DMS114 treated with DMSO at 0.1 percent for 48 hours (cell line): Measurements from ENCODE around the gene TYSND1.
"Not testable (repeated sequence)": the region's sequence is repeated elsewhere in the genome, so short reads cannot be mapped to it uniquely, and the experiment has no call there.

Experiments used
- DNase-seq: peaks from one replicate; lab custom pipeline; 2025; ENCODE audit not compliant: unreplicated experiment; lab: John Stamatoyannopoulos, UW

The TYSND1 gene

DNA sequence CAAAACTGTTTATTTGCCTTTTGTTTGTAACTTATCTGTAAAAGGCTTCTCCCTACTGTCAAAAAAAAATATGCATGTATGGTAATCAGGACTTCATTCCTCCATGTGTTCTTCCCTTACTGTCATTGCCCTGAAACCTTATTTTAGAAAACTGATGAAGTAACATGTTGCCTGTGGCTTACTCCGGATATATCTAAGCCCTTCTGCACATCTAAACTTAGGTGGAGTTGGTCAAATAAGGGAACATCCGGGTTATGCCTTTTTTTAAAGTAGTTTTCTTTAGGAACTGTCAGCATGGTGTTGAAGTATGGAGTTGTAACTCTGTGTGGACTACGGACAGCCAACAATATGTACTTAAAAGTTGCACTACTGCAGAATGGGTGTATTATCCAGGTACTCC is 17.7 kb upstream of the TYSND1 start:
- no peak for DNase-seq

DNA sequence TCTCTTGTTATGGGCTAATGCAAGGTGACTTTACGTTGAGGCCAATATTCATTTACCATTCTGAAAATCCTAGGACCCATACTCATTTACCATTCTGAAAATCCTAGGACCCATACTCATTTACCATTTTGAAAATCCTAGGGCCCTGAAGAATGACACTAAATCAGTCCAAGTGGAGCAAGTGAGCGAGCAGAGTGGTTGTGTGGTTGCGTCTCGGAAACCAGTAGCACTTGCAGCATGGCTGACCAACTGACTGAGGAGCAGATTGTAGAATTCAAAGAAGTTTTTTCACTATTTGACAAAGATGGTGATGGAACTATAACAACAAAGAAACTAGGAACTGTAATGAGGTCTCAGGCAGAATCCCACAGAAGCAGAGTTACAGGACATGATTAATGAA is 16.9 kb upstream of the TYSND1 start:
- no peak for DNase-seq

DNA sequence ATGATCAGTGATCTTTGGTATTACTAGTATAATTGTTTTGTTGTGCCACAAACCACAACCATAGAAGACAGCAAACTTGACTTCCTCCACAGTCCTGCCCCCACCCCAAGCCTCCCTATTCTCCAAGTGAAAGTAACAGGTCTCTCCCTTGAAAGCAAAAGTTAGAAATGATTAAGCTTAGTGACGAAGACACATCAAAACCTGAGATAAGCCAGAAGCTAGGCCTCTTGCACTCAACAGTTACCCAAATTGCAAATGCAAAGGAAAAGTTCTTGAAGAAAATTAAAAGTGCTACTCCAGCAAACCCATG is 16.3 kb upstream of the TYSND1 start:
- no peak for DNase-seq

DNA sequence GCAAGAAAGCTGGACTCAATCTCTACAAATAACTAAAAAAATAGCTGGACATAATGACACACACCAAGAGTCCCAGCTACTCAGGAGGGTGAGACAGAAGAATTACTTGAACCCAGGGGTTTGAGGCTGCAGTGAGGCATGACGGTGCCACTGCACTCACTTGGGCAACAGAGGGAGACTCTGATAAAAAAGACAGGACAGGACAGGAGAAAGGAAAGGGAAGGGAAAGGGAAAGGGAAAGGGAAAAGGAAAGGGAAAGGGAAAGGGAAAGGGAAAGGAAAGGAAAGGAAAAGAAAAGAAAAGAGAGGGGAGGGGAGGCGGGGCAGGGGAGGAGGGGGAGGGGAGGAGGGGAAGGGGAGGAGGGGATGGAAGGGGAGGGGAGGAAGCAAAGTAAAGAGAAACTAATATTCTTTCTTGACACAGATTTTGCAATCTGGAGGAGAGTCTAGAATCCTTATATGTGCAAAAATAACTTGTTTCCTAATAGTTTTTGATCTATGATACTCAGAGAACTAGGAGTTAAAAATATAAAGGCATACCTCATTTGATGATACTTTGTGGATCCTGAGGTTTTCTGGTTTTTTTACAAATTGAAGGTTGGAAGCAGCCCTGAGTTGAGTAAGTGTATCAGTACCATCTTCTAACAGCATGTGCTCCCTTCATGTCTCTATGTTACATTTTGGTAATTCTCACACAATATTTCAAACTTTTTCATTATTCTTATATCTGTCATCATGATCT is 15.8 kb upstream of the TYSND1 start:
- no peak for DNase-seq

DNA sequence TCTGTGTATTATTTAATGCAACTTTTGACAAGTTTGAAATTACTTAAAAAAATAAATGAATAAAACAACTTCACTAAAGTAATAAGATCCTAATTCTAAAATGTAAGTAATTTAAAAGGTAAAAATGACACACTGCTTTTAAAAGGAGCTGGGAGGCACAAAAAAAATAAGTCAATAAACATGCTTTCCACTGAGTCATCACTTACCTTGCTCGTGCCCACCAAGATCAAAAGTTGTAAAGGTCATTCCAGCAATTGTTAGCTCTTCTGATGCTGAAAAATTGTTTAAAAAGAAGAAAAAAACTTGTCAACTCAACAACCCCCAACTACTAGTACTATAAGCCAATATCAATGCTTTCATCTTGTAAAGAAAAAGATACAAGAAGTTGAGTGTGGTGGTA is 14.3 kb upstream of the TYSND1 start:
- no peak for DNase-seq

DNA sequence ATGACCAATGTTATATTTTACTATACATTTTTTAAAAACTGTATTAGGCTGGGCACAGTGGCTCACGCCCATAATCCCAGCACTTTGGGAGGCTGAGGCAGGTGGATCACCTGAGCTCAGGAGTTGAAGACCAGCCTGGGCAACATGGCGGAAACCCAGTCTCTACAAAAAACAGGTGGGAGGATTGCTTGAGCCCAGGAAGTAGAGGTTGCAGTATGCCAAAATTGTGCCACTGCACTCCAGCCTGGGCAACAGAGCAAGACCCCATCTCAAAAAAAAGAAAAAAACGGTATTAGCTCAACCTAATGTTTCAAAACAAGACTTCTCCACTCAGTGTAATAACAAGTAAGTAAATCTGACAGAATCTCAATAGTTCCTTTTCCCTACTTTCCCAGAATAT is 12.9 kb upstream of the TYSND1 start:
- not testable (repeated sequence) for DNase-seq

DNA sequence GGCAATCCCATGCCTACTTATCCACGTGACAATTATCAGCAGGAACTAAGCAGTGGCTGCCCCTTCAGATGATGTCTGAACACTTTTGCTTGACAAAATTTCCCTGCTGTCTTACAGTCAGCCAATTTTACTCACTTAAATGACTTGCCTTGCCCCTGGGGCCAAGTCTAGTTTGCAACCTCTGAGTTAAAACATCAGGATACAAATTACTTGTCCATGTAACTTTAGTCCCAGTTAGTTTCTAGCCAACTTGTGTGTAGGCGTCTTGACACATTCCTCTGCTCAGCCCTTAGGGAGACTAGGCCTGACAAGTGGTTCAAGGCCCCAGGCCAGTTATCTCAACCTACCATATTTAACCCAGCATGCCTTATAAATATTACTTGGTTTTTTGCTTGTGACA is 11.6 kb upstream of the TYSND1 start:
- DNase-seq, result no peak

DNA sequence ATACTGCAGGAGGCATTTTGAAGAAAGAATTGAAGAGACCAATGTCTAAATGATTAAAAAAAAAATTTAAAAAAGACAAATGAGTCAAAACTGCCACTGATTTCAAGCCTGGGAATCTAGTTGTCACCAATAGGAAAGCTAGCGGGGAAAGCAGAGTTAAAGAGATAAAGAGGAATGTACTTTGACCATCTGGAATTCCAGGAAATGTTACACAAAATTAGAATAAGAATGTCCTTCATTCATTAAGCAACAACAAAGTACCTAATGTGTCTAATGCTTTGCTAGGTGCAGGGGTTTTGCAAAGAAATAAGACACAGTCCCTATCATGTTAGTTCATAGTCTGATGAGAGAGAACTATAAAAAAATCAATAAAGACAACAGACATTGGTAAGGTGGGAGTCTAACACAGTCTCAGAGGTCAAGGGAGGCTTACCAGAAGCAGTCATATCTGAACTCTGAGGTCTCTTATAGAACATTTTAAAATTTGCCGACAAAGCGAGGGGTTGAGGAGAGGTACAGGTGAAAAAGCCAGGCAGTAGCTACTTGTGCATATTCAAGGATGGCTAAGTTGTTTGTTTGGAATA is 8.8 kb upstream of the TYSND1 start:
- no peak for DNase-seq

DNA sequence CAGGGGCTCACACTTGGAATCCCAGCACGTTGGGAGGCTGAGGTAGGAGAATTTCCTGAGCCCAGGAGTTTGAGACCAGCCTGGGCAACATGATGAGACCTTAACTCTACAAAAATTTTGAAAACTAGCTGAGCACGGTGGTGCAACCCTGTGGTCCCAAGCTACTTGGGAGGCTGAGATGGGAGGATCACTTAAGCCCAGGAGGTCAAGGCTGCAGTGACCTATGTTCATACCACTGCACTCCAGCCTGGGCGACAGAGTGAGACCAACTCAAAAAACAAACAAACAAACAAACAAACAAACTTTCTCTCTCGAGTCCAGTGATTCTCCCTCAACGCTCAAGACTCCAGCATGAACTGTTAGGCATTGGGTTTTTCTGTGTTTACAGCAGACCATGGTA is 2.0 kb upstream of the TYSND1 start:
- no peak for DNase-seq

DNA sequence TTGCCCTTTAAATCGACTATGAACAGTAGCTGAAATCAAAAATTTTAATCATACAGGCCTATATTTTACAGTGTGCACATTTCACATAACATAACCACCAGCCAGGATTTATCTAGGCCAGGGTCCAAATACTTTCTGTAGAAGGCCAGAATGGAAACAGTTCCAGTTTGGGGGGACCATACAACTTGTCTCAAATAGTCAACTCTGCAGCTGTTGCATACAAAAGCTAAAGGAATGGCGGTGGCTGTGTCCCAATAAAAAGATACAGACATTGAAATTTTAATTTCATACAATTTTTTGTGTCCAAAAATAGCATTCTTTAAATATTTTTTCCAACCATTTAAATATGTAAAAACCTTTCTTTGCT is 742 bp upstream of the TYSND1 start:
- DNase-seq, result no peak

DNA sequence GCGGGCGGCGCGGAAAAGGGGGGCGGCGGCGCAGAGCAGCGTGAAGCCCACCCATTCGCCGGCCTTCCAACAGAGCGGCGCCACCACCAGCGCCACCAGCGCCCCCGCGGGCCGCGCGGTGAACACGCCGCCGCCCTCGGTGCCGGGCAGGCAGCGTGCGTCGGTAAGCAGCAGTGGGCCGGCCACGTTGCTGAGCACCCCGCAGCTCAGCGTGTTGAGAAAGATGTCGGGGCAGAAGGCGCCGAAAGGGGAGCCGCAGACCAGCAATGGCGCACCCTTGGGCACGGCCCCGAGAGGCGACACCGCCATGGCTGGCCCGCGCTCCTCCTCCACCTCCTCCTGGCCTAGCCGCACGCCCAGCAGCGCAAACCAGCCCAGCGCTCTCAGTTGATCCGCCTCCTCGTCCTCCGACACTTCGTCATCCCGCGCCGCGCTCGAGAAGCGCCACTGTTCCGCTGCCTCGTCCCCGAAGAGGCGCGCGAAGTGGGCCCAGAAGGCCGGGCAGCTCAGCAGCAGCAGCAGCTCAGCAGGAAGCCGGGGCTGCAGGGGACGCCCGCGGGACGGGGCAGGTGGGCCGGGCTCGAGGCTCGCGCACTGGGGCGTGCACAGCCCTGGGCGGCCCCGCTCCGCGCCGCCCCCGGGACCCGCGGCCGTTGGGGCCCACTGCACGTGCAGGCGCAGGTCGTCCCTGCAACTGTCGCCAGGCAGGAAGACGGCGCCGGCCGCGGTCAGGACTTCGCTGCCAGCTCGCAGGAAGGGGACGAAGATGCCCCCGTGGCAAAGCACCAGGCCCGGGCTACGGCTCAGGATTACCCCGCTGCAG is 623 bp downstream of the TYSND1 start:
- no peak for DNase-seq

DNA sequence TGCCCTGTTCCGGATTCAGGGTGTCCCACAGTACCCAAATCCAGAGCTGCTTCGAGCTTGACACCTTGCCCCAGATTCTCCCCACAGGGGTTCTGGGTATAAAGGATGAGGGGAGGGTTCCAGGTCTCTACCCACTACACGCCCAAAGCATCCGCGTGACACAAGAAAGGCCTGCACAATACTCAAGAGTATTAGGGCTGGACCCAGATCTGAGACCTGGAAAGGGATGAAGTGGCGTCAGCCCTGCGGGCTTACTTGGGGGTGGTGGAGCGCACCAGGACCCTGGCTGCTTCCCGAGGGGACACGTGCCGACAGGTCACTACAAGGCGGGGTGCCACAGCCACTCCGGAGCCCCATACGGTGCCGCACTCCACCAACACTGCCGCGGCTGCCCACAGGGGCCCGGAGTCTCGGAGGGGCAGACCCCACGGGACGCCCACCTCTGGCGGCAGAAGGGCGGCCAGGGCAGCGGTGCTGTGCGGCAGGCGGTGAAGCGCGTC is 1.3 kb downstream of the TYSND1 start:
- no peak for DNase-seq

DNA sequence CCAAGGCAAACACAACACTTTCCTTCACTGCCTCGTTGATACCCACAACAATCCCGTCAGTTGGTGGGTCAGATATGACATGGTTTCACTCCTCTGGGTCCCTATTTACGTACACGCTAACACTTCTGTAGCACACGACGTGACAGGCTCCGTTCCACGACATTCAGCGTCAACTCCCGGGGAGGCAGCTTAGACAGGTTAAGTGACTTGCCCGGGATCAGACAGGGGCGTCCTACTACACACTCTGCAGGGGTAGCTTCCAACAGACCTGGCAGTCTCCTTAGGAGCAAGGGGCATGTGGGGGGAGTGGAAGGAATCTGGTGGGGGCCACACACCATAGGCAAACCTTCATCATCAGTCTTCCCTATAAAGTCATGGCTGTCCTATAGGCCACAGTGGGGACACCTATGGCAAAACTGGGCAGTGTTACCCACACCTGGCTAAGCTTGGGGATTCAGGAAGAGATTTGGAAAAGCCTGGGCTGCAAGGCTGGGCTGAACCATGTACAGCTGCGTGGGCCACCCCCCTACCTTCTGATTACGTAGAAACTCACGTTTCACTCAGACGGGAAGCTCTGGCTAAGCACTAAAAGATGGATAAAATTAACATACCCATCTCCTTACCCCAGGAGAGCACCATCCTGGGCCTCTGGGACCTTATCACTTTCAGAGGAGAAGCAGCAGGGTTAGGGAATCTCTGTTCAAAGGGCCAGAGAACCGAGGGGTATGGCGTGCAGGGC is 2.0 kb downstream of the TYSND1 start:
- DNase-seq, result no peak

DNA sequence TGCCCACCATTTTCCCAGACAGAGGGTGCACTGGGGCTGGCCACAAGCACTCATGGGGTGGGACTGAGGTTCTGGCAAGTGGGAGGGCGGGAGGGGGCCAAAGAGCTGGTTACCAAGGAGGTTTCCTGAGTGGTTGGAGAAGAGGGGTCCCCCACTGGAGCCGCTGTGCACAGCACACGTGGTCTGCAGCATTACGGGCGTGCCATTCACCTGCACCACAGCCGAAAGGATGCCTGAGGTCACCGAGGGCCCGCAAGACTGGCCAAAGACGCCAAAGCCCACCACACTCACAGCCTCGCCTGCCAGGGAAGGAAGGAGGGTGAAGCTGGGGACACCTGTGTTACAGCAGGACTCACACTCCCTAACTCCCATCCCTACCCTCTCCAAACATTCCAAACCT is 3.9 kb downstream of the TYSND1 start:
- DNase-seq, result no peak

DNA sequence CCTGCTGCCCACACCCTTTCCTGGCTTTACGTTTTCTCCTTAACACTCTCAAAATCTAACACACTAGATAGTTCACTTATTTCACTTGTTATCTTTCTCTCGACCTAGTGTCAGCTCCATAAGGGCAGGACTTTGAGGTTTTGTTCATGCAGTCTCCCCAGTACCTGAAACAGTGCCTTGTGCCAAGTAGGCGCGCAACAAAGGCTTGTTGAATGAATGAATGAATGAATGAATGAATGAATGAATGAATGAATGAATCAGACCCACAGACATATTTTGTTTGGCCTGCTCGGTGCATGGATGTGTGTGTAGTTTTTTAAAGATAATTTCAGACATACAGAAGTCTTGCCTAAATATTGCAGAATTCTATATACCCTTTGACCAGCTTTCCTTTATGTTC is 6.2 kb downstream of the TYSND1 start:
- no peak for DNase-seq

DNA sequence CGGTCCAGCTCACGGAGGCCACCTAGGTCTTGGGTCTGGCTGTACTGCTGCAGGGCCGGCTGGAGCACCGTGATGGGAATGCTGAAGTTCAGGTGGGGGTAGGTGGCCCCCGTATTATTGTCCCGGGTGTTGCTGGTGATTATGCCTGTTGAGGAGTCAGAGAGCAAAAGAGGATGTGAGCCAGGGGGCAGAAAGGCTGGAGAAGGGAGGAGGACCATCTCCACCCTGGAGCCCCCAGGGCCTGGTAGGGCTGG is 6.6 kb downstream of the TYSND1 start:
- no peak for DNase-seq

DNA sequence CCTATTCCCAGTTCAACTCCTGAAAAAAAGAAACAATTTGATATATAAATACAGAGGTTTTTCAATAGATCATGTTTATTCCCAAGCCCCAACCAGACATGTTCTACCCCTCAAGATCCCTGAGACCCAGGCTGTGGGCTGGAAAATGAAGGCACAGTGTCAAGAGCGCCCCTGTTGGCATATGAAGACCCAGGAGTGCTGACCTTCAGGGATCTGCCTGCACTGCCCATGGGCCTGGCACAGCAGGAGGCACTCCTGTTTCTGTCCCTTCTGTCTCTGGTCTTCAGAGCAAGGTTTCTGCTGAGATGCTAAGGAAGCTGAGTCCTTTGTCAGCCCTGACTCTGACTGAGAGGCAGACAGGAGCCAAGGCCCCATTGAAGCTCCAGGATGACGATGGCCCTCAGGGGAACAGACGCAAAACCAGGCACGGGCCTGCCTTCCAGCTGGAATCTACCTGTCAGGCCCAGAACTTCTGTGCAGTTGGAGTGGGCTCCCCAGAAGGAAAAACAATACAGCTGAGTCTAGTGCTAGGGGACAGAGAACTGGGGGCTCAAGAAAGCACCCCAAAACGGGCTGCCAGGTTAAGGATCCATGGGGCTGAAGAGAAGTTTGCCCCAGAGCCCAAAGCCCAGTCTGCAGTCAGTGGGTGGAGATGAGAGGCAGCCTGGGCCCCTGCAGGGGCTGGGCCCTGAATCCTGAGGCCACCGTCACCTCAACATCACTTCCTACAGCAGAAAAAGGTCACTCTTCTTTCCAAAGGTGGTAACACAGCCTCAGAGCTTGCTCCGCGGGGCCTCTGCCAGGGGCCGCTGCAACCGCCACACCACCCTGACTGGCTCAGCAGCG is 7.1 kb downstream of the TYSND1 start:
- DNase-seq, result no peak

DNA sequence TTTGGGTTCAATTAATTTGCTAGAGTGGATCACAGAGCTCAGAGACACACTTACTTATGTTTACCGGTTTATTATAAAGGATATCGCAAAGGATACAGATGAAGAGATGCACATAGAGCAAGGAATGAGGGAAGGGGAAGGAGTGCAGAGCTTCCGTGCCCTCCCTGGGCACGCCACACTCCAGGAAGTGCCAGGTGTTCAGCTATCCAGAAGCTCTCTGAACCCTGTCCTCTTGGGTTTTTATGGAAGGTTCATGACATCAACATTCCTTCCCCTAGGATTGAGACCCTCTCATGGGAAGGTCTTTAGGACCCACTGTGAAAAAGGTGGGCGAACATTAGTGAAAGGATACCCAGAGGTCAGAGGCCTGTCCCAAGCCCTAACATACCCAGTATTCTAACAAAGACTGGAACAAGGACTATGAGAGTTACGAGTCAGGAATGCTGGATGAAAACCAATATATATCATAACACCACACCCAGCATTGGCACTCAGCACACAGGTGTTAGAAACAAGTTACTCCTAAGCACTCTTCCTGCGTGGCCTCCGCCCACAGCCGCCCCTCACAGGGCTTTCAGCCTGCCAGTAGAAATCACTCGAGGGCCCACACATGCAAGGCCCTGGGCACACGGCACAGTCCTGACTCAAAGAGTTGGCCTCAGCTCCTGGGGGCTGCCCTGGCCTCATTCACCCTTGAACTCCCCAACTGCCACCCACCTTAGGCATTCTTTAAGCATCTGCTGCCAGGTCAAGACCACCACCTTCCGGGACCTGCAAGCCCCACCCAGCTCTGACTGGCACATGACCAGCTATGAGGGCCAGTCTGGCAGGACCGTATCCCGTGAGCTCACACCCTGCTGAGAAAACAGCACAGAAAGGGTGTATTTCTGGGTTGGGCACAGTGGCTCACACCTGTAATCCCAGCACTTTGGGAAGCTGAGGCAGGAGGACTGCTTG is 8.3 kb downstream of the TYSND1 start:
- no peak for DNase-seq

DNA sequence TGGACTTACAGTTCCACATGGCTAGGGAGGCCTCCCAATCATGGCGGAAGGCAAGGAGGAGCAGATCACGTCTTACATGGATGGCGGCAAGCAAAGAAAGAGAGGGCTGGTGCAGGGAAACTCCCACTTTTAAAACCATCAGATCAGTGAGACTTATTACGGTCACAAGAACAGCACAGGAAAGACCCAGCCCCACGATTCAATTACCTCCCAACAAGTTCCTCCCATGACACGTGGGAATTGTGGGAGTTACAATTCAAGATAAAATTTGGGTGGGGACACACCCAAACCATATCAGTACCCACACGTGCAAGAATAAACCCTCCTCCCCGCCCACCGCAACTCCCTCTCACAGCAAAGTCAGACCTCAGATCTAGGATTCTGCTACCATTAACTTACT is 9.4 kb downstream of the TYSND1 start:
- no peak for DNase-seq

DNA sequence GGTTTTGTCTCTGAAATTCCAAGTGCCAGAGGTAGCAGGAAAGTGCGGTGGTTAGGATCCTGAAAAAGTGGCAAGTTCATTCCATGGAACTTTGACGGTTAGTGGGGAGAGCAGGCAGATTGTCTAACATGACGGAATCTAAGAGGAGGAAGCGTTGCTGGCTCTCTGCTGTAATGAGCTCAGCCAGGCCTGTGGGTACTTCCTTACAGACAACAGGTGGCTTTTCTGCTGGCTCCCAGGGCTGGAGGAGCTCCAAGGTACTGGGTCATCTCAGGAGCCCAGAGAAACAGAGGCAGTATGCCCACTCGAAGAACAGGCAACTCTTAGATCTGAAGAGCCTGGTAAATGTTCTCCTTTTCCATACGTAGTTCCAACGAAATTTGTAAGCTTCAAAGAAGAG is 10.8 kb downstream of the TYSND1 start:
- no peak for DNase-seq
